Measurements from ENCODE around the gene HOXB7. TPM values are rescaled to one million over a fixed set of nuclear protein-coding genes. Genes with fewer than 3 reads are reported as not detected.

Gene HOXB7
- total RNA-seq, 1 experiment from 2014 or later, result not detected

GRCh38 chr17:48598736-48599135 lies 12.1 kb downstream of the HOXB7 start:
- no peak overlapping the region for H4K91ac ChIP-seq (ENCODE audit: insufficient read length, low read depth, low read length)
- H3K4me2 ChIP-seq (ENCODE audit: insufficient read depth, insufficient read length, low read length), result no peak overlapping the region
- H3K4me1 Mint-ChIP-seq, result peaks cover 8 to 28% of the 10 kb centered on the region in 2 experiments
- H3K36me3 Mint-ChIP-seq (ENCODE audit: insufficient read depth in 1 of 3, low read depth in 3 of 3), result no peaks in the 10 kb centered on the region
- no peak overlapping the region; a peak in 2 of 5 replicates for H3K4me3 Mint-ChIP-seq
- no peak for DNase-seq
- no peak overlapping the region for H4K8ac ChIP-seq (replicated peaks; ENCODE audit: insufficient read length, low read depth, low read length)
- no peaks in the 10 kb centered on the region for H3K9me3 ChIP-seq (ENCODE audit: control insufficient read depth, low read depth, low read length)
- no peak overlapping the region for H3K4ac ChIP-seq (ENCODE audit: low read depth, low read length)
- H3K18ac ChIP-seq (ENCODE audit: insufficient read length, low read depth, low read length), result no peak overlapping the region
- WGBS (ENCODE audit: extremely low coverage, insufficient read length, low lambda C conversion rate), result no CpG with 5 or more reads among the region's 7 CpGs
- H3K23me2 ChIP-seq (ENCODE audit: insufficient read length, low read depth, low read length, poor library complexity, severe bottlenecking), result no peaks in the 10 kb centered on the region
- H3K27ac ChIP-seq (ENCODE audit: insufficient read length, low read depth, low read length), result no peak overlapping the region
- H2BK120ac ChIP-seq (ENCODE audit: low read depth, low read length, poor library complexity, severe bottlenecking), result no peak overlapping the region
- no peaks in the 10 kb centered on the region for H3K79me1 ChIP-seq (ENCODE audit: insufficient read depth, low read depth, low read length, poor library complexity, severe bottlenecking)
- H3K9me3 Mint-ChIP-seq, result peaks cover 0 to 24% of the 10 kb centered on the region in 2 experiments; a peak in 4 of 5 replicates
- H3K27ac Mint-ChIP-seq, result no peak overlapping the region
- no peaks in the 10 kb centered on the region for H3K79me2 ChIP-seq (ENCODE audit: insufficient read depth, low read length)
- TF ChIP-seq CTCF (conservative IDR thresholded peaks at IDR 0.05), result no peak
- H3K4me1 ChIP-seq (ENCODE audit: insufficient read depth, low read length), result no peaks in the 10 kb centered on the region
- H3K9ac ChIP-seq (ENCODE audit: extremely low read depth, insufficient read length, low read length), result no peak overlapping the region
- no peak overlapping the region for H2BK20ac ChIP-seq (ENCODE audit: low read depth, low read length, poor library complexity, severe bottlenecking)
- no peak overlapping the region for H4K5ac ChIP-seq (ENCODE audit: insufficient read length, low read depth, low read length)
- no peak overlapping the region for H3K14ac ChIP-seq (ENCODE audit: insufficient read depth, low read length)
- no peaks in the 10 kb centered on the region for H4K20me1 ChIP-seq (ENCODE audit: control insufficient read depth, insufficient read depth, insufficient read length)
- peaks cover 100% of the 10 kb centered on the region for H3K27me3 Mint-ChIP-seq (ENCODE audit: low read depth)
- peaks cover 99% of the 10 kb centered on the region for H3K27me3 ChIP-seq (ENCODE audit: insufficient read depth, low read length)
- H2BK5ac ChIP-seq (ENCODE audit: insufficient read length, low read length), result no peak overlapping the region
- H2AFZ ChIP-seq (ENCODE audit: low read length), result no peak overlapping the region
- no peak overlapping the region for H2BK15ac ChIP-seq (ENCODE audit: low read depth, low read length)
- no peak overlapping the region for H3K23ac ChIP-seq (ENCODE audit: insufficient read length, low read depth, low read length)
- no peak overlapping the region for H2BK12ac ChIP-seq (ENCODE audit: insufficient read length, low read depth, low read length)
- no peak overlapping the region for H3K56ac ChIP-seq (ENCODE audit: insufficient read length, low read depth, low read length)
- H3T11ph ChIP-seq (ENCODE audit: low read length), result no peak overlapping the region
- H2AK5ac ChIP-seq (ENCODE audit: insufficient read length, low read length), result no peak overlapping the region

All from H9 (cell line).